Sigmoid colon (tissue), 7 donors: ENCODE results near the gene TMEM53. TPM values are rescaled to one million over a fixed set of nuclear protein-coding genes. Genes with fewer than 3 reads are reported as not detected.

Experiments
- DNase-seq: peaks from one replicate; pipeline ENCODE4 v3.0.0-alpha.2; 2019
- H3K27ac ChIP-seq, 4 donors: fragments of 200-600 bp; sonication (generic); one replicate each; pipeline ENCODE4 v1.5.1; 2016 to 2019; ENCODE audit warnings: mild to moderate bottlenecking in 1 of 4
- H3K27me3 ChIP-seq, 3 donors: fragments of 200-600 bp; sonication (generic); one replicate each; pipeline ENCODE4 v1.5.1; 2019; ENCODE audit warnings: mild to moderate bottlenecking in 1 of 3
- H3K36me3 ChIP-seq, 4 donors: fragments of 200-600 bp; sonication (generic); one replicate each; pipeline ENCODE4 v1.5.1; 2016 to 2019
- H3K4me1 ChIP-seq, 4 donors: fragments of 200-600 bp; sonication (generic); one replicate each; pipeline ENCODE4 v1.5.1; 2017 to 2019
- H3K4me3 ChIP-seq, 4 donors: fragments of 200-600 bp; sonication (generic); one replicate each; pipeline ENCODE4 v1.5.1; 2017 to 2019; ENCODE audit warnings: mild to moderate bottlenecking in 2 of 4, moderate library complexity in 1 of 4
- H3K9me3 ChIP-seq, 4 donors: fragments of 200-600 bp in 3 of 4; sonication (generic) in 3 of 4; one replicate each; pipeline versions ENCODE4 v1.5.1 to v1.6.1; 2013 to 2019
- EP300 ChIP-seq, 4 donors: sonication (generic); formaldehyde crosslinking; IDR thresholded peaks; one replicate each; pipeline ENCODE4 v1.6.1; 2017; ENCODE audit warnings: antibody characterized with exemption in 4 of 4
- POLR2A ChIP-seq, 2 donors: fragments of 450-650 bp; IDR thresholded peaks; one replicate each; pipeline ENCODE4 v1.6.1; 2016; ENCODE audit warnings: antibody characterized with exemption in 2 of 2, mild to moderate bottlenecking in 2 of 2, moderate library complexity in 2 of 2
- POLR2AphosphoS5 ChIP-seq, 4 donors: sonication (generic); formaldehyde crosslinking; IDR thresholded peaks; one replicate each; pipeline ENCODE4 v1.6.1; 2017; ENCODE audit warnings: antibody characterized with exemption in 4 of 4
- WGBS, 2 donors: extraction: QIAGEN DNeasy Blood & Tissue Kit; methylation state at CpG; one replicate each; pipeline ENCODE4 v1.1.7; 2013; 5-methylcytosine and 5-hydroxymethylcytosine counted together
- intact Hi-C: fragments of 100-400 bp; cut with DNase I; formaldehyde crosslinking; loops from one replicate; pipeline ENCODE4 v1.15.1; 2023
- polyA plus RNA-seq, 3 donors: library from polyadenylated mRNA; stranded (reverse); fragments of 200-250 nt; gene quantifications; one replicate each; pipeline ENCODE4 v1.2.3, GENCODE V29; 2013
- total RNA-seq, 4 donors: library from RNA; depleted of rRNA; stranded (reverse); fragments of >200 nt; gene quantifications; one replicate each; pipeline ENCODE4 v1.1.0, GENCODE V29; 2016
- TF ChIP-seq, protein P1 (sequence below), 4 experiments: fragments of 450-650 bp in 3 of 4; fragments of 200-600 bp in 1 of 4; IDR thresholded peaks; one replicate each; pipeline ENCODE4 v1.5.1; 2016 to 2019; ENCODE audit warnings: antibody characterized with exemption in 4 of 4, mild to moderate bottlenecking in 3 of 4, moderate library complexity in 2 of 4
- donor health status: healthy with polysubstance abuse.
- donor health status: Bipolar disorder and iron deficiency.
- donor health status: healthy.

Gene TMEM53
- total and polyA plus RNA-seq, 7 donors = 1.7 to 29.7 (median 5.6) TPM

GRCh38 chr1:44676484-44677200, 2.4 kb upstream of the TMEM53 start:
- intact Hi-C loops = no loop called here
- Histone ChIP-seq H3K4me1 (peaks cover 0 to 31% (median 21%) of the 10 kb centered on the region in 4 donors), H3K4me3 (no peak overlapping the region), H3K9me3 (no peaks in the 10 kb centered on the region), H3K27ac (peak overlapping the region in 3 of 4 donors; percentile 24 to 44 (median 24)), H3K27me3 (no peaks in the 10 kb centered on the region), H3K36me3 (no peaks in the 10 kb centered on the region)
- WGBS, 2 donors = 56 to 65% methylated on average over 5 of the region's 5 CpGs
- no peak for TF ChIP-seq POLR2A (IDR thresholded peaks at IDR 0.05)
- DNase-seq = no peak

- WGBS, 2 donors = 88 to 90% methylated on average over 7 of the region's 7 CpGs
- no peaks in the 10 kb centered on the region for H3K9me3 ChIP-seq
- peaks cover 0 to 31% (median 21%) of the 10 kb centered on the region in 4 donors for H3K4me1 ChIP-seq
- peak overlapping the region; percentile 59 to 72 (median 68) for H3K4me3 ChIP-seq
- peak overlapping the region; percentile 90 to 95 (median 94) for H3K27ac ChIP-seq
- H3K27me3 ChIP-seq = no peaks in the 10 kb centered on the region
- TF ChIP-seq POLR2A (IDR thresholded peaks at IDR 0.05) (no peak), EP300 (IDR thresholded peaks at IDR 0.05) (no peak), POLR2AphosphoS5 (IDR thresholded peaks at IDR 0.05) (no peak)
- TF ChIP-seq, protein P1, sequence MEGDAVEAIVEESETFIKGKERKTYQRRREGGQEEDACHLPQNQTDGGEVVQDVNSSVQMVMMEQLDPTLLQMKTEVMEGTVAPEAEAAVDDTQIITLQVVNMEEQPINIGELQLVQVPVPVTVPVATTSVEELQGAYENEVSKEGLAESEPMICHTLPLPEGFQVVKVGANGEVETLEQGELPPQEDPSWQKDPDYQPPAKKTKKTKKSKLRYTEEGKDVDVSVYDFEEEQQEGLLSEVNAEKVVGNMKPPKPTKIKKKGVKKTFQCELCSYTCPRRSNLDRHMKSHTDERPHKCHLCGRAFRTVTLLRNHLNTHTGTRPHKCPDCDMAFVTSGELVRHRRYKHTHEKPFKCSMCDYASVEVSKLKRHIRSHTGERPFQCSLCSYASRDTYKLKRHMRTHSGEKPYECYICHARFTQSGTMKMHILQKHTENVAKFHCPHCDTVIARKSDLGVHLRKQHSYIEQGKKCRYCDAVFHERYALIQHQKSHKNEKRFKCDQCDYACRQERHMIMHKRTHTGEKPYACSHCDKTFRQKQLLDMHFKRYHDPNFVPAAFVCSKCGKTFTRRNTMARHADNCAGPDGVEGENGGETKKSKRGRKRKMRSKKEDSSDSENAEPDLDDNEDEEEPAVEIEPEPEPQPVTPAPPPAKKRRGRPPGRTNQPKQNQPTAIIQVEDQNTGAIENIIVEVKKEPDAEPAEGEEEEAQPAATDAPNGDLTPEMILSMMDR (IDR thresholded peaks at IDR 0.05) = no peak
- H3K36me3 ChIP-seq = no peaks in the 10 kb centered on the region
- intact Hi-C loops = no loop called here
- no peak for DNase-seq
Measured at GRCh38 chr1:44675186-44675585, 905 bp upstream of the TMEM53 start.

GRCh38 chr1:44673675-44674112, 587 bp downstream of the TMEM53 start:
- Histone ChIP-seq H3K36me3 (no peaks in the 10 kb centered on the region), H3K27ac (peak overlapping the region; percentile 90 to 95 (median 94)), H3K27me3 (no peaks in the 10 kb centered on the region), H3K9me3 (no peaks in the 10 kb centered on the region), H3K4me3 (peak overlapping the region; percentile 59 to 72 (median 68)), H3K4me1 (peaks cover 0 to 31% (median 21%) of the 10 kb centered on the region in 4 donors)
- no peak for DNase-seq
- TF ChIP-seq EP300 (IDR thresholded peaks at IDR 0.05) (no peak), POLR2AphosphoS5 (IDR thresholded peaks at IDR 0.05) (peak in 2 of 4 donors; percentile 47 to 82), POLR2A (IDR thresholded peaks at IDR 0.05) (no peak)
- TF ChIP-seq, protein P1 (IDR thresholded peaks at IDR 0.05) = no peak
- 1 to 2% methylated on average over 16 of the region's 16 CpGs for WGBS, 2 donors
- intact Hi-C loops = loop anchor here (1.0 kb wide), 1 partner anchor 318 kb away; the partner anchor contains the start of gene ERI3

DNA sequence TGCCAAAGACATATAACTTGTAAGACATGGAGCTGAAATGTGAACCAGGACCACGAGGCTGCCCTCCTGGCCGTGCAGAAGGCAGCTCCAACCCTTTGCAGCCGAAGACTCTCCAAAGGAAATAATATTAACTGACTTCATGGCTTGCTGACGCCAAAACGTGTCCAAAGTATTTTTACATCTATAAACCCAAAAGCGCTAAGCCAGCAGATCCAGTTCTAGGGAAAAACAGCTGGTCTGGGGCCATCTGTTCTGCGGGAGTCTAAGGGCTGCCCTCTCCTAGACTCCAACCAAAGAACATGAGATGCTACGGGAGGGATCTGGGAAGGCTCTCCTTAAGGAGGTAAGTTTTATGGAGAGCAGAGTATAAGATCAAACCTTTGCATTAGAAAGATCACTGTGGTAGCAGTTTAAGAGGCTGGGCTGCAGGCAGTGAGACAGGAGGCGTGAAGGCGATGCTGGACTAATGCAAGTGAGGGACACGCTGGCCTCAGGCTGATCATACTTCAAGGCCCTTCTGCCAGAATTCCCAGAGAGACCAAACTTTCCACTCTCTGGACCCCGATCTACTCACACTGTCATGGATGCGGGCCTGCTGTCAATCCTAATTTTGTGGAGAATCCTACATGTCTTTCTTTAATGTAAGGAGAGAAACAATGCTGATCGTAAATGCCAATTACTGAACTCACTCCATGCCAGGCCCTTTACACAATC, 1.2 kb downstream of the TMEM53 start:
- TF ChIP-seq, protein P1 (IDR thresholded peaks at IDR 0.05) = no peak
- TF ChIP-seq POLR2A (IDR thresholded peaks at IDR 0.05) (no peak), POLR2AphosphoS5 (IDR thresholded peaks at IDR 0.05) (no peak), EP300 (IDR thresholded peaks at IDR 0.05) (no peak)
- 77 to 79% methylated on average over 14 of the region's 14 CpGs for WGBS, 2 donors
- peak overlapping the region; percentile 90 to 95 (median 94) for H3K27ac ChIP-seq
- intact Hi-C loops = no loop called here
- H3K4me3 ChIP-seq = peak overlapping the region; percentile 59 to 72 (median 68)
- peaks cover 0 to 31% (median 21%) of the 10 kb centered on the region in 4 donors for H3K4me1 ChIP-seq
- H3K9me3 ChIP-seq = no peaks in the 10 kb centered on the region
- H3K36me3 ChIP-seq = no peaks in the 10 kb centered on the region
- no peaks in the 10 kb centered on the region for H3K27me3 ChIP-seq
- DNase-seq = no peak
